Mucosa of descending colon (tissue), 3 donors: Measurements from ENCODE around the gene HTT. TPM values are rescaled to one million over a fixed set of nuclear protein-coding genes. Genes with fewer than 3 reads are reported as not detected.

Source experiments
- ATAC-seq: fragments of 200-7000 bp; cut with Tn5 transposase; one replicate; pipeline ENCODE4 v1.9.1; 2020; ENCODE audit warnings: mild to moderate bottlenecking, moderate library complexity
- DNase-seq, 3 donors: peaks; one replicate each; pipeline ENCODE4 v3.0.0-alpha.2; 2020
- H3K36me3 ChIP-seq: fragments of 200-600 bp; one replicate; pipeline ENCODE4 v1.8.0; 2021; ENCODE audit warnings: low read depth, mild to moderate bottlenecking
- H3K4me1 ChIP-seq: fragments of 200-600 bp; one replicate; pipeline ENCODE4 v1.8.0; 2021; ENCODE audit warnings: low read depth, mild to moderate bottlenecking
- H3K4me3 ChIP-seq: fragments of 200-600 bp; one replicate; pipeline ENCODE4 v1.8.0; 2021; ENCODE audit warnings: mild to moderate bottlenecking
- H3K9me3 ChIP-seq: fragments of 200-600 bp; one replicate; pipeline ENCODE4 v1.8.0; 2021; ENCODE audit warnings: mild to moderate bottlenecking
- CTCF ChIP-seq: fragments of 200-600 bp; IDR thresholded peaks from one replicate; pipeline ENCODE4 v1.8.0; 2022; ENCODE audit warnings: antibody characterized with exemption, mild to moderate bottlenecking
- intact Hi-C, 2 donors: fragments of 100-400 bp; cut with DNase I in 1 of 2; cut with micrococcal nuclease in 1 of 2; formaldehyde crosslinking; loops; one replicate each; pipeline versions ENCODE4 v1.11.0 to v1.11.1; 2022; cut with DNase I, micrococcal nuclease
- total RNA-seq, 3 donors: library from RNA; stranded (reverse); fragmentation: NEBNext Ultra II Directional in 2 of 3; extraction: Animal tissue kit (Norgen Biotek cat#: 25700) in 2 of 3; gene quantifications; one replicate each; pipeline versions ENCODE4 v1.2.1 to v1.2.4, GENCODE V29; 2021 to 2023
- donor health status: DM: no; HTN: no; CAD: no; lungs with moderate emphysema.
- donor health status: DM: no; HTN: no; CAD: no.
- donor health status: DM: no; HTN: yes; CAD: no.

HTT gene
- total RNA-seq, 3 donors from 2014 or later = 51.3 to 71.8 (median 67.5) TPM

DNA sequence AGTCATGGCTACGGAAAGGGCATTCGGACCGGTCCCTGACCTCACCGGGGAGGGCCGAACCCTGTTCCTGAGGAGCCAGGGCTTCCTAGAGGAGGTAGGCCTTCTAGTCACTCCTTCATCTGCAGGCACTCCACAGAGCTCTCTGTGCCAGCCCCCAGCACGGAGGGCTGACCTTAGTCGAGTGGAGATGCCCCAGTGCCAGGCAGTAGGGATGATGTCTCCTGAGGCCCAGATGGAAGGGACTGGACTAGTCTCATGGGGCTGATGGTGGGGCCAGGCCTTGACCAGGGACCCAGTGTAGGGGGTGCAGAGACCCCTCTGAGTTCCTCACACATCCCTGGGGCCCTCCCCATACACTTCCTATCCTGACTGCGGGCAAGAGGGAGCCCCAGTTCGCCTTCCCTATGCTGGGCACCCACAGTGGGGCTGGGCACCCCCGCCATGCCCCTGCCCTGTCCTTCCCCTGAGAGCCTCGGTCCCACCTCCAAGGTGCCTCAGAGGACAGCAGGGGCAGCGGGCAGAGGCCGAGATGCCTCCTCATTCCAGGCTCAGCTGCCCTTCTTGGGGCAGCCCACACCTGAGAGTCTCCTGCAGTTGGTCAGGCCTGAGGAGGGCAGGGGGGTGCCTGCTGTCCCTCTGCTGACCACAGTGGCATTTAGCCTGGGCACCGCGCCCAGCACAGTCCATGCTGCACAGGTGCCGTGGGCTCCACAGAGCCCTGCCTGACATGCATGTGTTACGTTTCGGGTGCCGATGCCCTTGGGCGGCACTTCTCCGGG is 173.1 kb downstream of the HTT start:
- Histone ChIP-seq H3K36me3 (no peaks in the 10 kb centered on the region), H3K9me3 (no peaks in the 10 kb centered on the region), H3K4me3 (no peak overlapping the region), H3K4me1 (no peaks in the 10 kb centered on the region)
- intact Hi-C loops = no loop called here
- DNase-seq (peak in 1 of 3 donors; percentile 38), ATAC-seq (no peak)
- no peak for TF ChIP-seq CTCF

GRCh38 chr4:3248178-3248480 is 173.6 kb downstream of the HTT start:
- H3K9me3 ChIP-seq = no peaks in the 10 kb centered on the region
- intact Hi-C loops = no loop called here
- H3K4me3 ChIP-seq = no peak overlapping the region
- no peak for TF ChIP-seq CTCF
- ATAC-seq = no peak
- H3K36me3 ChIP-seq = no peaks in the 10 kb centered on the region
- no peak for DNase-seq
- no peaks in the 10 kb centered on the region for H3K4me1 ChIP-seq

GRCh38 chr4:3248811-3249661 is 174.6 kb downstream of the HTT start, which contains the start of gene MSANTD1:
TSS of gene MSANTD1 (plus strand) at chr4:3249159. CDS start at chr4:3249223, 64 bp downstream.
- intact Hi-C loops = no loop called here
- TF ChIP-seq CTCF = no peak
- Histone ChIP-seq H3K4me1 (no peaks in the 10 kb centered on the region), H3K36me3 (no peaks in the 10 kb centered on the region), H3K9me3 (no peaks in the 10 kb centered on the region), H3K4me3 (no peak within 1 kb of the TSS)
- ATAC-seq (no peak), DNase-seq (peak in 1 of 3 donors; percentile 44)

- TF ChIP-seq CTCF = no peak
- intact Hi-C loops = no loop called here
- H3K4me1 ChIP-seq = no peaks in the 10 kb centered on the region
- H3K9me3 ChIP-seq = no peaks in the 10 kb centered on the region
- no peak overlapping the region for H3K4me3 ChIP-seq
- peak in 1 of 3 donors; percentile 17 for DNase-seq
- H3K36me3 ChIP-seq = no peaks in the 10 kb centered on the region
- no peak for ATAC-seq
Measured at GRCh38 chr4:3249711-3250437, 175.4 kb downstream of the HTT start.

- no peaks in the 10 kb centered on the region for H3K9me3 ChIP-seq
- H3K4me1 ChIP-seq = no peaks in the 10 kb centered on the region
- DNase-seq (peak in 2 of 3 donors; percentile 24 to 43), ATAC-seq (peak; percentile 34)
- no peak overlapping the region for H3K4me3 ChIP-seq
- no peak for TF ChIP-seq CTCF
- intact Hi-C loops = no loop called here
- H3K36me3 ChIP-seq = no peaks in the 10 kb centered on the region
Measured at GRCh38 chr4:3250438-3250955, 176.0 kb downstream of the HTT start.
